ENCODE measurements around the gene PDLIM4.

DNA sequence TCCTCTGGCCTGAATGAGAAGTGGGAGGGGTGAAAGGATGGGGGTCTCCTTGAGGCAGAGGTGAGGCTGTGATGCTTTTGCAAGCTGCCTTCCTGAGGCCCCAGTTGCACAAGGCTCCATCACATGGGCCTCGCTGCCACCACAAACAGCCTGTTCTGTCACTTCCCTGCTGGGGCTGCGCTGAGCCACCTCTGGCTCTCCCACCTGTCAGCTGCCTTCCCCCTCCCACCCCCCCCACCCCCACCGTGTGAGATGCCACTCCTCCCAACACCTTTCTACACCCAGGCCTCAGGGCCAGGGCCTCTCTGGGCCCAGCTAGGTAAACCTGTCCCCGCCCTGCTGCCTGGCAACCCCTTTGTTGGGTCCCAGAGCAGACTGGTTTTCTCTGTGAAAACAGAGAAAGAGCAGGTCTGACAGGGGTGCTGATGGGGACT is 4.5 kb upstream of the PDLIM4 start:
- TF ChIP-seq, protein P1, sequence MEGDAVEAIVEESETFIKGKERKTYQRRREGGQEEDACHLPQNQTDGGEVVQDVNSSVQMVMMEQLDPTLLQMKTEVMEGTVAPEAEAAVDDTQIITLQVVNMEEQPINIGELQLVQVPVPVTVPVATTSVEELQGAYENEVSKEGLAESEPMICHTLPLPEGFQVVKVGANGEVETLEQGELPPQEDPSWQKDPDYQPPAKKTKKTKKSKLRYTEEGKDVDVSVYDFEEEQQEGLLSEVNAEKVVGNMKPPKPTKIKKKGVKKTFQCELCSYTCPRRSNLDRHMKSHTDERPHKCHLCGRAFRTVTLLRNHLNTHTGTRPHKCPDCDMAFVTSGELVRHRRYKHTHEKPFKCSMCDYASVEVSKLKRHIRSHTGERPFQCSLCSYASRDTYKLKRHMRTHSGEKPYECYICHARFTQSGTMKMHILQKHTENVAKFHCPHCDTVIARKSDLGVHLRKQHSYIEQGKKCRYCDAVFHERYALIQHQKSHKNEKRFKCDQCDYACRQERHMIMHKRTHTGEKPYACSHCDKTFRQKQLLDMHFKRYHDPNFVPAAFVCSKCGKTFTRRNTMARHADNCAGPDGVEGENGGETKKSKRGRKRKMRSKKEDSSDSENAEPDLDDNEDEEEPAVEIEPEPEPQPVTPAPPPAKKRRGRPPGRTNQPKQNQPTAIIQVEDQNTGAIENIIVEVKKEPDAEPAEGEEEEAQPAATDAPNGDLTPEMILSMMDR (IDR thresholded peaks at IDR 0.05; ENCODE audit: insufficient read depth, low read depth, low read length): no peak
- TF ChIP-seq EZH2 (IDR thresholded peaks at IDR 0.05; ENCODE audit: insufficient read depth, low read length): no peak

Measured in astrocyte (in vitro differentiated cells and primary cell).